NCI-H1930 (cell line): Measurements from ENCODE around the gene CMPK1.

Experiments
- DNase-seq, 2 experiments: peaks; one replicate each; lab custom pipeline; 2025; lab: John Stamatoyannopoulos, UW

The CMPK1 gene

DNA sequence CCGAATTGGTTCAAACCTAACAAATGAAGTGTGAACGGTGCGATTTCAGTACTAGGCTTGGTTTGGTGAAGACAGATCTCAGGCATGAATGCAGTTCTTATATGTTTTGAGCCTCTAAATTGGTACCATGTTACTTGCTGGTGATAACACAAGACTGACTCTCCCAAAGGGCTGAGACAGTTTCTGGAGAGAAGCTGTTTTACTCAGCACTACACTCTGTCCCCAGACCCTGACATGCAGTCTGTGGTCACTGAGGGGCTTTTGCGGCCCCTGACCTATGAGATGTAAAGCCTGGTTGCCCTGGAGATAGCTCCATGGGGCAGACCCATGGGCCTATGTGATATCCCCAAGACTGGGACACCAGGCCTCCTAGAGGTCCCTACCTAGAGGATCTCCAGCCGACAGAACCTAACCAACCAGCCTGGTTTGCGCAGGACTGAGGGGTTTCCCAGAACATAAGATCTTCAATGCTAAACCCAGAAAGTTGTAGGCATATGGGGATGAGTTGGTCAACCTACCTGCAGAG is 63.1 kb downstream of the CMPK1 start:
- no peak for DNase-seq

DNA sequence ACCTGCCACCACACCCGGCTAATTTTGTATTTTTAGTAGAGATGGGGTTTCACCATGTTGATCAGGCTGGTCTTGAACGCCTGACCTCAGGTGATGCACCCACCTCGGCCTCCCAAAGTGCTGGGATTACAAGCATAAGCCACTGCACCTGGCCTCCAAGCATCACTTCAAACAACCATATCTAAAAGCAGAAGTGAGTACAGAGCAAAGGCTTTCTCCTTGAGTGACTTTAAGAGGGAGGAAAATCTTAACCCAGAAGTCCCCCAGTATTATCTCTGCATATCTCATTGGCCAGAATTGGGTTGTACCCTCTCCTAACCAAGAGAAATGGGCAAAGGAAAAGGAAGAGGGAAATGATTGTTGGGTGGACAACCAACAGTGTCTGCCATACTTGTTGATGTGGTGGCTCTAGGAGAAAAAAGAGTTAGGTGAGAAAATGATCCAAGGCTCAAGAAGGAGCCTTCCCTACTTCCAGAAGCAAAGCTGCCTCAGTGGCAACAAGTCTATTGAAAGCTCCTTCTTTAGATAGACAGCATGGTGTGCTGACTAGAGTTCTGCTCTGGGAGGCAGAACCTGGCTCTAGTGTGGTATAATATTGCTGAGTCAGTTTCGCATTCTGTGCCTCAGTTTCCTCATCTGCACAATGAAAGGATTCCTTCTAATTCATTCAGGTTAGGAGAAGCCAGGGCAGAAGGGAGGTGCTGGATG is 65.7 kb downstream of the CMPK1 start:
- no peak for DNase-seq

GRCh38 chr1:47399846-47400155 is 66.2 kb downstream of the CMPK1 start:
- no peak for DNase-seq

GRCh38 chr1:47401761-47402160 is 68.2 kb downstream of the CMPK1 start:
- DNase-seq: no peak

DNA sequence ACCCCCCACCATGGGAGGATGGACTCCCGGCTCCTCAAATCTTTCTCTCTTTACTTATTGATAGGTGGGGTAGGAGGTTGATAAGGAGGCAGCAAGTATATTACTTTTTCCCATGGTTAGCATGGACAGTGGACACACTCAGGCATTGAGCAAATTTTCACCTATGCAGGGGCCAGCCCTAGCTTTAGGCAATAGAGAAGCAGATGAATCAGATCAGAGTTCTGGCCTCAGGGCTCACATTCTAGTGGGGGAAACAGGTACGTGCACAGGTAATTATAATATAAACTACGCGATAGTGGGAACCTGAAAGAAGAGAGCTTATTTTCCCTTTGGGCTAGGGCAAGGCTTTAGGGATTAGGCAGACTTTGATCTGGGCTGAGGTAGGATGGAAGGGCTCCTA is 69.0 kb downstream of the CMPK1 start:
- no peak for DNase-seq

DNA sequence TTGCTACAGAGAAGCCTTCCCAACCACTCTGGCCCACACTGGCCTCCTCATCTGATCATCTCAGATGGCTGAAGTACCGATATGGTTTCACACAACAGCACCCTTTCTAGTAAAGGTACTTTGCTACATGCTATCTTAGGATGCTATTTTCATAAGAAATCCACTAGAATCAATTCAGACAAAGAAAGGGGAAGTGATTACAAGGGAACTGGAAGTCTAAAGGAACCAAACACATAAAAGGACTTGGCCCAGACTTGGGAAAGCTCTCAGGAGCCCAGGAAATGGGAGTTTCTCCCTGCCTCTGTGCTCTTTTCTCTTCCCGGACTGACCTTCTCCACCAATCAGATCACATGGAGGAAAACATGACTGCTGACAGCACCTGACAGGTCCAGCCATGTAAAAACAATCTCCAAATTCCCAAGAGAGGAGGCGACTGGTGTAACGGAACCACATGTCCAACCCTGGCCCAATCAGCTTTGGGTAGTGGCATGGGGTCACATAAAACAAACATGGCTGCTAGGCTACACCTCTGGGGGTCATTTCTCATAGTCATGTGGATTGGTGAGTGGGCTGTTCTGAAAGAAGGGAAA is 69.8 kb downstream of the CMPK1 start:
- DNase-seq: no peak

GRCh38 chr1:47405697-47406096 is 72.1 kb downstream of the CMPK1 start:
- DNase-seq: no peak

- no peak for DNase-seq
Observed at GRCh38 chr1:47406966-47407365, 73.4 kb downstream of the CMPK1 start.

DNA sequence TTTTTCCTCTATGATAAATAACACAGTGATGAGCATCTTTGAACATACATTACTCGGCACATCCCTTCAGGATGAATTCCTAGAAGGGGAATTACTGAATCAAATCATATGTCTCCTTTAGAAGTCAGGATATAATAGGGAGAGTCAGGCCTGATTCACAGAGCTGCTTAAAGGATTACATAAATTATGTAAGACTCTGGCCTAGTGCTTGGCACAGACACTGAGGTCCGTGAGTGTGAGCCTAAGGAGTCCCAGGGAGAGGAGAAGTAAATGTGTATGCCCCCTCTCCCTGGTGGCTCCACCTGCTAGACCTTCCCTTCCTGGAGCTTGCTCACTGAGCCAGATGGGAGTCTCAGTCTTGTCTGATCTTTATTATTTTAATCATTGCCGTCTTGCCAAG is 73.9 kb downstream of the CMPK1 start:
- no peak for DNase-seq

DNA sequence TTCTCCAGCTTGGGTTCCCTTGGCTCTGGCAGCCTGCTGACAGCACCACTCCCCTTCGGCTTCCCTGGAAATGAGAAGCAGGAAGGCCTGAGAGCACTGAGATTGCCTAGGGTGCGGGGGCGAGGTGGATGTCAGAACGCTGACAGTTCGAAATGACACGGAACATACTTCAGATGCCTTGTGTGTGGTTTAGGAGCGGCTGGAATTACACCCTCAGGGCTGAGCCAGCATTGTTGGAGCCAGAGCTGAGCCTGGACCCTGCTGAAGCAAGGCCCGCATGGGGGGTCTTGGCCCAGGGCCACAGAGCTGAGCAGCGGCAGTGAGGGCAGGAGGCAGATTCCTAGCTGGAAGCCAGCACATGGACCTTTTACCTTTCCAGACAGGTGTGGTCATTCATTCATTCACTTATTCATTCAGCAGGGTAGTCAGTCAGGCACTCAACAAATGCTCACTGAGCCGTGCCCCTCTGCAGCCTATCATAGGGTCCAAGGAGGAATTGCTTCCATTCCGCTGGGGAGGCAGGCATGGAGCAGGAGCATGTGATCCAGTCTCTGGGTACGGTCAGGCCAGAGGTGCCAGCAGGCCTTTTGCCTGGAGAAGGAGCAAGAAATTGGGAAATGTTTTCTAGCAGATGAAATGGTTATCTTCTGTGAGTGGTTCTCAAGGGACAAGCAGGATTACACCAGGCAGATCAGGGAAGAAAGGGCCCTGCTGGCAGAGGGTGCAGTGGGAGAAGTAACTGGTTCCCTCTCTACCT is 75.9 kb downstream of the CMPK1 start:
- DNase-seq: no peak

DNA sequence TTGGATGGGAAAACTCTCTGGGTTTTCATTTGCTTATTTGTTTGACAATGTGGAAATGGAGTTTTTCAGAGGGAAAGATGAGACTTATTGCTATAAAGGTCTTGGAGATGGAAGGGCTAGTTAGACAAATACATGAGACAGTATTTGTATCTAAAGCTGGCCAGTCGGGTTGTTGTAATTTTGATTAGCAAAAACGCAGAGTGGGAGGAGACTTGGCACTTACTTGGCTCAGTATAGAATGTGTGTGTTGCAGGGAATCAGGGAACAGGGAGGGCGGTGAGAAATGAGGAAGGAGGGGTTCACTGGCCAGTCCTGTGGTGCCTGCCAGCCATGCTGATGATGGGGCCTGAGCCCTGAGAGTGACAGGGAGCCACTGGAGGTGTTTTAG is 76.5 kb downstream of the CMPK1 start:
- DNase-seq: no peak

DNA sequence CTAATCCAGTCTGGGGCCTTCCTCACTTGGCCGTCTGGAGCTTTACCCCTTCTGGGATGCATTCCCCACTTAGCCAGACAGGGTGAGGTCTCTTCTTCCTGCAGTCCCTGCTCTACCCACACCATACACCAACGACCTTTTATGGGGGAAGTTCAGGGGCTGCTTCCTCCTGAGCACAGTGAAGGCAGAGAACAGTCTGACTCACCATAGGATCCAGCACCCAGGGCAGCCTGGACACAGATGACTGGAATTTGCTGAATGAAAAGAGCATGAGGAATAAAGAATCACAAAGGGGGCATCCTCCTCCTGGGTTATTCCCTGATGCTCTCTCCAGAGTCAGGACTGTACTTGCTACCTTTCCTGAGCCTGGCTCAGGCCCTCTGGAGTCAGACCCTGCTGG is 77.8 kb downstream of the CMPK1 start:
- DNase-seq: no peak

DNA sequence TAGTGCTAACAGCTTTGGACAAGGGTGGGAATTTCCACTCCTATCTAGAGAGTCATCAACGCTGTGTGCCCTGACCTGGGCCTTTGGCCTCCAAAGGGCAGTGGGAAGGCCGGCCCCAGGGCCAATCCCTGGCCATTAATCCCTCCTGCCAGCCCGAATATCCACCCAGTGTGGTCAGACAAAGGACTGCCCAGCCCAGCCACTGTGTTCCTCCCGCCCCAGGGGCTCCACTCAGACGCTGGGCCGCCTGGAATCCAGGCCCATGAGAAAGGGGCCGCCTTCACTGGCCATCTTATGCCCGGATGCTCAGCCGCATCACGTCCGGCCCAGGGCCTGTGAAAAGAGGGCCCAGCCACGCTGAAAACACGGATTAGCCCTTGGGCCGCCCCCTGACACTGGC is 78.8 kb downstream of the CMPK1 start:
- DNase-seq: no peak

DNA sequence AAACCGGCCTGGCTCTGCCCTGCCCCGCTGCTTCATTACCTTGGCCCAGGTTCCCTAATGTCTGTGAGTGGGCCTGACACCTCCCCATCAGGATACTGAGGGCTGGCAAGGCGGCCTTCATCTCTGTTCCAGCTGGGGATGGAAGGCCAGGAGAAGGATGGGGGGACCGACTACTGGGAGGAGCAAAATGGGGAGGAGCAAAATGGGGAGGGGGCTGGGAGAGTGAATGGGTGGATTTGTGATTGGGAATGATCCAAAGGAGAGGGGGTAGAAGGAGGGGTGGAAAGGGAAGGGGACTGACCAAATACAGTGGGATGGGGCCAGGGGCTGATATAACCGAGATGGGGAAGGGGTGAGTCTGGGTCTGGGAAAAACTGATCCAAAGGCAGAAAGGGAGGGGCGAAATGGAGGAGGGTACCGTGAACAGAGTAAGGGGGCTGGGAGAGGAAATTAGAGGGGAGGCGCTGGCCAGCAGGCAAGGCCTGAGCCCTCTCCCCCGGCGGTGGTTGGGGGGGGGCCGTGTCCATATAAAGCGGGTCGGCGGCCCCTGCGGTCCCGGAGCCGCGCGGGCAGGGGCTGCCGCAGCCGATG is 82.2 kb downstream of the CMPK1 start, which contains the start of gene FOXE3:
Gene FOXE3 (plus strand): TSS at position 558 of the 591 bp plus-strand sequence. CDS start 31 bp downstream, at position 589.
- no peak for DNase-seq

- peak in 1 of 2 experiments; percentile 12 for DNase-seq
Observed at GRCh38 chr1:47416319-47417169, 83.0 kb downstream of the CMPK1 start.

GRCh38 chr1:47417170-47418044 is 83.8 kb downstream of the CMPK1 start:
- no peak for DNase-seq

DNA sequence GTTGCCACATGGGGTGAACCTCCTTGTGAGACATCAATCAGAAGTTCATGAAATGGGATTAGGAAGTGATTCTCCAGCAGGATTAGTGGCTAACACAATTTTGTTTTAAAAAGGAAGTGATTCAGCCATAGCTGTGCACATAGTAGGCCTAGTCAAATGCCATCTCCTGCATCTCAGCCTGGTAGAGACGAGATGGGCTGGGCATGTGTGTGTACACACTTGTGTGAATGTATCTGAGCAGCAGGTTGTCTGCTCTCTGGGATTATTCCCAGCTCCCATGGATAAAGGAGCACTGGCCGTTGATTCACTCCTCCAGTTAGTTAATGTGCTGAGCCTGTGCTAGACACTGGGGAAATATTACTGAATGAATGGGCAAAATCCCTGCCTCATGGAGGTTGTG is 84.5 kb downstream of the CMPK1 start:
- no peak for DNase-seq

- DNase-seq: no peak
Observed at GRCh38 chr1:47418681-47419325, 85.2 kb downstream of the CMPK1 start.

- no peak for DNase-seq
Observed at GRCh38 chr1:47420547-47420946, 87.0 kb downstream of the CMPK1 start.

- DNase-seq: no peak
Observed at GRCh38 chr1:47423872-47424271, 90.3 kb downstream of the CMPK1 start.
